ENCODE data around the gene ATF6.

Gene ATF6

DNA sequence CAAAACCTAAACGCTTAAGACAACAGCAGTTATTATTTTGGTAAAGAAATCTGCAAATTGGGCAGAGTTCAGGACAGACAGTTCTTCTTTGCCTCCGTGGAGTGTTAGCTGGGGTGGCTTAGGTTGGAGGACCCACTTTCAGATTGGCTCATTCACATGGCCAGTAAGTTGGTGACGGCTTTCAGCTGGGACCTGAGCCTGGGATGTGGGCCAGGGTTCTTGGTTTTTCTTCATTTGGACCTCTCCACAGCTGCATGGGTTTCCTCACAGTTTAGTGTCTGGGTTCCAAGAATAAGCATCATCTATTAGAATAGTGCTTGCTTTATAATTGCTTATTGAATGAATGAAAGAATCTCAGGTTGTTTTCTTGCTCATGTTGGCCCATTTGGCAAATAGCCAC, 72.2 kb downstream of the ATF6 start:
- DNase-seq = no peak

- no peak for DNase-seq
These were observed 72.8 kb downstream of the ATF6 start for GRCh38 chr1:161838885-161839284.

GRCh38 chr1:161839591-161839990, 73.5 kb downstream of the ATF6 start:
- no peak for DNase-seq

DNA sequence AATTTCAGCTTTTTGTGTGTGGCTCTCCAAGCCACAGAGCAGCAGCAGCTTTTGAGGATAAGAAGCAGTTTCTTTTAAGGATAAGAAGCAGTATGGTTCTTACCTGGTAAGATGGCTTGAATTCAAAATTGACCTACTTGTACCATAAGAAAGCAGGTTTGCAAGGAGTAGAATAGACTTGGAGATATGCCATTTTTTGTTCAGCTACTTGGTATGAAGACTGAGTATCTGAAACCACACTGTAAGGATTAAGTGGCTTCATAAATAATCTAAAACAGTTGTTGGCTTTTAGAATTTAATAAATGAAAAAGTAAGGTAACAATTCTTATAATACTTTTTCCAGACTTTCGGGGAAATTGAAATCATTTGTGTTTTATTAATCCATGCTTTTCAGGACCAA, 74.2 kb downstream of the ATF6 start:
- peak; percentile 76 for DNase-seq

DNA sequence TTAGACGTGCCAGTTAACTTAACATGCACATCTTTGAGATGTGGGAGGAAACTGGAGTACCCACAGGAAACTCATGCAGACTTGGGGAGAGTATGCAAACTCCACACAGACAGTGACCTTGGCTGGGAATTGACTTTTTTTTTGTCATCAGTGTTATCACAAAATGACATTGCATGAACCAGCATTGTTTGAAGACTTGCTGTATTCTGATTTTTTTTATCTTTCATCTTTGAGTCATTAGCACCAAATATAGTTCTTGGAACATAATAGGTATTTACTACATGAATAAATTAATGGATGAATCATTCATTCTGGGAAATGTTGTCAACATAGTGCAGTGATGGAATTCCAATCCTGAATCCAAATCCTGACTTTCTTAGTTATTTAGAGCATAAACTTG, 77.0 kb downstream of the ATF6 start:
- DNase-seq = peak; percentile 25

GRCh38 chr1:161844696-161845095, 78.6 kb downstream of the ATF6 start:
- no peak for DNase-seq

DNA sequence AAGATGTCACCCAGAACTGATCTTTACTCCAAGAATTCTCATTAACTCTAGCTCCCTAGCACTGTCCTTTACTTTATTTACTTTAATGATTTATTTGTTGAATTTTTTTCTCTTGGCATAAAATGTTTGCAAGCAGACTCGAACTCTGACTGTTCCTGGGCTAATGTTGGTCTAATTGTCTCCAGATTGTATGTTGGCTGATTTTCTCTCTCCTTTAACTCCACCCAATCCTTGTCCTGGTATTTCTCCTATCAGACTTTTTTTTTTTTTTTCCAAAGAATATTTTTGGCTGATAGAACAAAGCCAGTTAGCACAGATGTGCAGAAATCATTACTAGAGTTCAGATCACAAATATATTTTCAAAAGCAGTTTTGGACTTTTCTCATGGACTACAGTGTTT, 82.6 kb downstream of the ATF6 start:
- peak; percentile 46 for DNase-seq

- DNase-seq = peak; percentile 32
These were observed 83.4 kb downstream of the ATF6 start for GRCh38 chr1:161849518-161849917.

GRCh38 chr1:161855260-161855659, 89.1 kb downstream of the ATF6 start:
- no peak for DNase-seq

DNA sequence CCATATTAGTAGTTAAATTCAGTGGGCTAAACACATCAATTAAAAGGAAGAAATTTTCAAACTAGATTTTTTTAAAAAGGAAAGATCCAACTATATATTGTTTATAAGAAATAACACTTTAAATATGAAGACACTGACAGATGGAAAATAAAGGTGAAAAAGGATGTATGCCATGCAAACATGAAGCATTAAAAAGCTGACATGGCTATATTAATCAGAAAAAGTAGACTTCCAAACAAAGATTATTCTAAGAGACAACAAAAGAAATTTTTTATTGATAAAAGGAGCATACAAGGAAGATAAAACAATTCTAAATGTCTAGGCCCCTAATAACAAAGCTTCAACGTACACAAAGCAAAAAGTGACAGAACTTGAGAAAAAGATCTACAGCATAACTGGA, 92.2 kb downstream of the ATF6 start:
- DNase-seq = no peak

GRCh38 chr1:161863549-161863948, 97.4 kb downstream of the ATF6 start:
- no peak for DNase-seq

DNA sequence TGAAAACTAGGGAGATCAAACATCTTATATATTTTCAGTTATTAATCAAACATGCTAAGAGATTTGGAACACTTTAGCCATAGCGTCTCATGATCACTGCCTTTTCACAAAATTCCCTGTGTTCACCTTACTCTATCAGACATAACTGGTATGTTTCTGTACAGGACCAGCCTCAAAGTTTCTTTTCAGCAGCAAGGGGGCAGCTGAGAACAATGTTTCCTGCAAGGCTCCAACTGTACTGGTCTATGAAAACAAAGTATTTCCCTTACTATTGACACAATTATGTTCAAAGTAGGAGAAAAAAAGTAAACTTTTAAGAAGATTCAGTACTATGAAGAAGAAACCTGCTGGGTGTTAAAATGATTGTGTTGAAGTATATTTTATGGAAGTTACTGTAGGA, 98.5 kb downstream of the ATF6 start:
- DNase-seq = peak; percentile 53

- no peak for DNase-seq
These were observed 100.1 kb downstream of the ATF6 start for GRCh38 chr1:161866241-161866640.

GRCh38 chr1:161868832-161869231, 102.7 kb downstream of the ATF6 start:
- no peak for DNase-seq

GRCh38 chr1:161869291-161869690, 103.2 kb downstream of the ATF6 start:
- DNase-seq = no peak

DNA sequence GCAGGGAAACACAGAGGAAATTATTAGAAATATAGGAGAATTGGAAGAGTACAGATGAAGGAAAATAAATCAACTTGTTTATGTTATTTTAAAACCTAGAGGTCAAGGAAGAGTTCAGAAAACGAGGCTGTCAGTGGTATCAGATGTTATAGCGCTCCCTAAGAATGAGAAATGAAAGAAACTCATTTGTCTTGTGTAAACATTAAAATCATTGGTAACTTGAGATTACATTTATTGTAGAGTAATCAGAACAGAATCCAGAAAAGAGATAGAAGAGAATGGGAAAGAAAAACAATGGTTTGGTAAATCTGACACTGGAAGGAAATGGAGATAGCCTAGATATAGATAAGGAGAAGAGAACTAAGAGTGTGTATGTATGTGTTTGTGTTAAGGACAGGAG, 106.4 kb downstream of the ATF6 start:
- DNase-seq = no peak

DNA sequence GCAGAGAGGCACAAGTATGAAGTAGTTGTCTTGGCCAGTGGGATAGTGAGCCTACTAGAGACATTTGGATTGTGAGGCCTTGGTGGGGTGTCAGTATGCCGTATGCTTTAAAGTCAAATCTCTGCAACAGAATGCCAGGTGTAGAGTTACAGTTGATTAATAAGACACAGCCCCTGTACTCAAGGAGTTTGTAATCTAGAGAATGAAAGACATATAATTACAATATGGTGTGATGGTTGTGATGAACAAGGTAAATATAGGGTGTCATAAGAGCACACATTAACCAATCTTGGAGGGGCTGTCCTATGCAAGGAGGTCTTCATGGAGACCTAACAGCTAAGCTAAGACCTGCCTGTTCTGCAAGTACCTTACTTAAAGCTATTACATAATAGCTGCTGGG, 113.1 kb downstream of the ATF6 start:
- no peak for DNase-seq

DNA sequence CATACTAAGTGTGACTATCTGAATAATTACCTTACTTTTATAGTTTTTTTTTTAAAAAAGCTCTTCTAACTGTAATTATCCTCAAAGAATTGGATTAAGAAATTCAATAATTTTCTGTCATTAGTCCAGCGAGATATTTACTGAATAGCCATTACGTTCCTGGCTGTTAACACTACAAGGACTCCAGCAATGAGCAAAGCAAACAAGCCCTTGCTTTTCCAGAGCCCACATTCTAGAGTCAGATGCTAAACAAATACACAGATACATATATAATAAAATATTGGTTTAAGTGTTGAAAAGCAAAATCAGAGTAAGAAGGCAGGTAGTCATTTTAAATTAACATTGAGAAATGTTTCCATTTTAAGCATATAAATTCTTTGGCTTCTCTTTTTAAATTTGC, 118.4 kb downstream of the ATF6 start:
- no peak for DNase-seq

DNA sequence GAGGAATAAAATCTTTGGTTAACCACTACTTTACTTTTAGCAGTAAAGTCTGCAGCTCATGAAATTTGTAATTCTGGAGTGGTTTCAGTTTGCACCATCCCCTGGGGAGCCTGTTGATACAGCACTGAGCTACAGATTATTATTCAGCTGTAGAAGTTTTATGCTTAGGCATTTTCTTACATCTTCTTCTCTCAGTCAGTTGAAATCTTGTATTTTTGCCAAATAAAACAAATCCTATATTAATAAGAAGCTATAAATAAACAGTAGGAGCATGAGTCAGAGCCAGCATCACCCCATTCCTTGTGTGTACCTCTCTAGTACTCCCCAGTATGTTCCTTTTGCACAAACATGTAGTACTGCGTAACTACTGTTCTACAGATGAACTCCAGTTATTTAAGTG, 118.9 kb downstream of the ATF6 start:
- DNase-seq = peak; percentile 89

GRCh38 chr1:161885759-161886158, 119.6 kb downstream of the ATF6 start:
- DNase-seq = no peak

- DNase-seq = no peak
These were observed 120.5 kb downstream of the ATF6 start for GRCh38 chr1:161886589-161886988.

DNA sequence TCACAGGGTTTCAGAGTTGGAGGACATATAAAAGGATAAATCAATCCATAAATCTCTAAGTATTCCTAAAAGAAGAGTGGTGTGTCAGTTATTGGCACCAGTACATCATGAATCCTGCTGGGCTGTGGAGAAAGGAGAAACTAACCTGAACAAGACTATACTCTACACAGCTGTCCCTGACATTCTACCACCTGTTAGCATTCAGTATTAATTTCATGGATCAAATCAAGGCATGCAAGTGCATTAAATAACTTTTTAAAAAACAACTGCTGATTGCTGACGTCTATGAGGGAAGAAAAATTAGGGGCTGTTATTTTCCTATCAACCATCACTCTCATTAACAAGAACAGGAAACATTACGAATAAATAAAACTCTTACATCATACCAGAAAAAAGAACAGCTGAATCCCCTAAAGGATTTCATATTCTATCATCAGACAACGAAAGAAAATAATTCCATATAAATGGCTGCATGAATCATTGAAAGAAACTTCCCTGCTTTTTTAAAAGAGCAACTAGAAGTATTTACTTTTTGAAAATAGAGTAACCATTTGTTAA, 121.7 kb downstream of the ATF6 start:
- DNase-seq = peak; percentile 18

DNA sequence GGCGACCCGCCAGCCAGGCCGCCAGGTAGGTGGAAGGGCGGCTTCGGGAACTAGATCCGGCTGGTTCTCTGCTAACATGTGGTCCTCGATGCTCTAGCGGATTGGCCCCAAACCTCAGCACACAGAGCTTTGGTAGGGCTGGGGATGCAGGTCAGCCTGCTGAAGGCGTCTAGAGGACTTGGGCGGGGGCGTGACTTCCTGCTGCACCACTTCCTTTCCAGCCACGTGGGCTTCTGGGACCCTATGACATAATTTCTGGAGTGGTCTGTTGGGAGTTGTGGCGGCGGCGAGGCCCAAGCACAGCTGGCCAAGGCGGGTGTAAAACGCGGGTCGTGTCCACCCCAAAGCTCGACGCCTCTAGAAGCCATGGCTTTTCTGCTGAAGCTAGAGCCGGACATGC, 124.5 kb downstream of the ATF6 start:
- no peak for DNase-seq

DNA sequence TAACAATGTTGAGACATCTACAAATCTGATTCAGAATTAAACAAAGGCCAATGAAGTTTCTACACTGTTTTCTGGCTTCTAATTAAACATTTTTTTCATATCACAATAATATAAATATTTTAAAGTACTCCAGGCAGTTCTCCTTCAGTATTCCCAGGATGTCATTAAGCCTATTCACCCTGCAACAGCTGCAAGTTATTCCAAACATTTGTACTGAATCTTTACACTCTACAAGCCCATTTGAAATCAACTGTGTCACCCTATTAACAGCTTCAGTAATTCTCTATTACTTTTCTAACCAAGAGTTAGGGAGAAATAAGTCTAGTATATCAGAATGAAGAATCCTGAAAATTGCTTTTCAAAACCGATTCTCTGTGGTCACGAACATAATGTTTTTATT, 133.0 kb downstream of the ATF6 start:
- DNase-seq = no peak

DNA sequence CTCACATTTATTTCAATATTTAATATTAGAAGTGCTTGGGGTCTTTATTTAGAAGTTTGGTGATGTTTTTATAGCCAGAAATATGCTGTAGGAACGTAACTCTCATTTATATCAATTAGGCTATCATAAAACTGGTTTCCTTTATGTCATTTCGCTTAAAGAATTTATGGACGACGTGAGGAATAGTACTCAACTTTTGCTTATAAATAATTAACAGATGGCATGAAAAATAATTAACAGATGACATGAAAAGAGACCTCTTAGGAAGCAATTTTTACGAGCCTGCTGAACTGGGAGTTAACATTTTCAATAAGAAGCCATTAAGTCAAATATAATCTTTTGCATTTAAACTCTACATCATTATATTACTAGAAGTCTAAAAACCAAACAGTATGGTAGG, 134.0 kb downstream of the ATF6 start:
- DNase-seq = no peak

DNA sequence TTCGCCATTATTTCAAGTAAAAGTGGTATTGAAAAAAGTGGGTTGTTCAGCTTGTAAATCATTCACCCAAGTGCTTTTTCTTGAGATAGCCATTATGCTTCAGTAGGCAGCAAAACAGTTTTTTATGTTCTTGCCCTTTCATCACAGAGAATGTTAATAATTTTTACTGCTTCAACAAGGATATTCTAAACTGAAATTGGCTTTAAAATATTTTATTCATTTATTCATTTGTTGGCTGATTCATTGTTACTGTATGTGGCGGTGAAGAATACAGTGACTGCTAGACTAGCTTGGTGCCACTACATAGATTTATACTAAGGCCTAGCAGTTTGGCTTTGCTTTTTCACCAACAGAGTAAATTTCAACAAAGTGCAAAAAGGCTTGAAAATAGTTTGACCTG, 136.1 kb downstream of the ATF6 start:
- DNase-seq = no peak

All from fibroblast of upper back skin (primary cell).